Activated CD4-positive, alpha-beta T cell treated with anti-CD3 and anti-CD28 coated beads, Interleukin-2, amount 10 ng/mL, durations not matched to agents 7 days and 5 days (primary cell): ENCODE data around the gene TNFRSF9. TPM values are rescaled to one million over a fixed set of nuclear protein-coding genes. Genes with fewer than 3 reads are reported as not detected.

Source experiments
- CTCF ChIA-PET: fragments of 350-600 bp; sonication (Branson Sonifier 250); formaldehyde crosslinking; loops from one replicate; lab custom pipeline; 2021; ENCODE audit warnings: antibody characterized with exemption; lab: Charles Lee
- POLR2A ChIA-PET: fragments of 350-600 bp; sonication (Branson Sonifier 250); formaldehyde crosslinking; loops from one replicate; lab custom pipeline; 2021; ENCODE audit warnings: antibody characterized with exemption; lab: Charles Lee
- DNase-seq: peaks from one replicate; pipeline ENCODE4 v3.0.0-alpha.2; 2020
- H3K27ac Mint-ChIP-seq: one replicate; pipeline ENCODE4 v1.8.0; 2021; ENCODE audit warnings: mild to moderate bottlenecking, moderate library complexity, mixed read lengths
- H3K27me3 Mint-ChIP-seq: one replicate; pipeline ENCODE4 v1.8.0; 2021; ENCODE audit warnings: mixed read lengths
- H3K36me3 Mint-ChIP-seq: one replicate; pipeline ENCODE4 v1.8.0; 2021; ENCODE audit warnings: low read depth, mixed read lengths
- H3K4me1 Mint-ChIP-seq: one replicate; pipeline ENCODE4 v1.8.0; 2021; ENCODE audit warnings: mixed read lengths
- H3K4me3 Mint-ChIP-seq: one replicate; pipeline ENCODE4 v1.8.0; 2021; ENCODE audit warnings: mild to moderate bottlenecking, moderate library complexity, mixed read lengths
- H3K9me3 Mint-ChIP-seq: one replicate; pipeline ENCODE4 v1.8.0; 2021; ENCODE audit warnings: mixed read lengths
- total RNA-seq, 2 experiments: library from RNA; stranded (reverse); gene quantifications; one replicate each; pipeline ENCODE4 v1.2.3, GENCODE V29; 2021

The TNFRSF9 gene
- total RNA-seq, 2 experiments from 2014 or later, result 0.57 to 0.62 TPM

DNA sequence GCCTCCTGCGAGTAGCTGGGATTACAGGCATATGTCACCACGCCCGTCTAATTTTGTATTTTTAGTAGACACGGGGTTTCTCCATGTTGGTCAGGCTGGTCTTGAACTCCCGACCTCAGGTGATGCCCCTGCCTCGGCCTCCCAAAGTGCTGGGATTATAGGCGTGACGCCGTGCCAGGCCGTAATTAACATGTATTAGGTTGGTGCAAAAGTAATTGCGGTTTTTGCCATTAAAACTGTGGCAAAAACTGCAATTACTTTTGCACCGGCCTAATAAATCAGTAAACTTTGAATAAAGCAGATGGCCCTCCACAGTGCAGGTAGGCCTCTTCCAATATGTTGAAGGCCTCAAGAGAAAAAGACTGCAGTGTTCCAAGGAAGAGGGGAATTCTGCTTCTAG is 35.4 kb downstream of the TNFRSF9 start:
- DNase-seq, result no peak
- Mint-ChIP-seq H3K36me3 (no peaks in the 10 kb centered on the region), H3K27me3 (no peaks in the 10 kb centered on the region), H3K9me3 (no peaks in the 10 kb centered on the region), H3K4me3 (no peak overlapping the region), H3K4me1 (peaks cover 2% of the 10 kb centered on the region), H3K27ac (no peak overlapping the region)
- POLR2A ChIA-PET, result no interaction called here
- CTCF ChIA-PET, result interaction anchor here (0.7 kb wide), 1 partner anchor 168 kb away, joined by 3 read pairs; no protein-coding TSS in a partner anchor

DNA sequence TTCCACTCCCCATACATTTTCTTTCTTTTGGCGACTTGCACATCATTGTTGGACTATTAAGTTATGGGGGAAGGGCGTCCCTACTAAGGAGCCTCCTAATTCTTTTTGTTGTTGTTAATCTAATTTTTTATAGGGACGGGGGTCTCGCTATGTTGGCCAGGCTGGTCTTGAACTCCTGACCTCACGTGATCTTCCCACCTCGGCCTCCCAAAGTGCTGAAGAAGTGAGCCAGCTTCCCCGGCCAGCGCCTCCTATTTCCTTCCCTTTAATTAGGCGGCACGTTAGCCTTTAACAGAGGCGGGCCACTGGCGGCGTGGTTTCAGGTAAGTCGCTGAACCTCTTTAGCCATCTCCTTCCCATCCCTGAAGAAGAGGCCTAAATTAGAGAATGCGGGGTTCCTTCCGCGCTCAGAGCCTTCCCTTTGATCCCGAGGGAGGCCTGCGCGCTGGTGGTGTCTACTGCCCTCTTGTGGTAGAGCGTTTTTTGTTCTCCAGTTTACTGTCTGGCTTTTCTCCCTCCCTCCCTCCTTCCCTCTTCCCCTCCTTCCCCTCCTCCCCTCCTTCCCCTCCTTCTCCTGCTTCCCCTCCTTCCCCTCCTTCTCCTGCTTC is 38.1 kb downstream of the TNFRSF9 start:
- H3K27ac Mint-ChIP-seq, result no peak overlapping the region
- H3K4me3 Mint-ChIP-seq, result no peak overlapping the region
- no peaks in the 10 kb centered on the region for H3K27me3 Mint-ChIP-seq
- CTCF ChIA-PET, result interaction anchor here (0.5 to 0.6 kb wide), 3 partner anchors 20 to 103 kb away, joined by 3 to 4 read pairs (median 4); no protein-coding TSS in a partner anchor
- POLR2A ChIA-PET, result no interaction called here
- H3K36me3 Mint-ChIP-seq, result no peaks in the 10 kb centered on the region
- DNase-seq, result peak; percentile 70
- H3K9me3 Mint-ChIP-seq, result no peaks in the 10 kb centered on the region
- peaks cover 6% of the 10 kb centered on the region for H3K4me1 Mint-ChIP-seq

DNA sequence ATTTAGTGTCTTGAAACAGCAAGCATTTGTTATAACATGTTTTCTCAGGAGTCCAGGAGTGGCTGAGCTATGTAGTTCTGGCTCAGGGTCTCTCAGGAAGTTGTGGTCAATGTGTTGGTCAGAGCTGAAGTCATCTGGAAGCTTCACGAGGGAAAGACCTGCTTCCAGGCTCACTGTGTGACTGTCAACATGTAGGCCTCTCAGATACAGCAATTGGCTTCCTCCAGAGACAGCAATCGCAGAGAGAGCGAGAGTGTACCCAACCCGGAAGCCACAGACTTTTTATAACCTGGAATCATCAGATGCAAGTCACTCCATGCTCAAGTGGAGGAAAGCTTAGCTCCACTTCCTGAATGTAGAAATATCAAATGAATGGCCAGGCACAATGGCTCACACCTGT is 40.9 kb downstream of the TNFRSF9 start:
- ChIA-PET CTCF (interaction anchor here (1.0 to 1.4 kb wide), 3 partner anchors 9 to 55 kb away, joined by 3 read pairs; no protein-coding TSS in a partner anchor), POLR2A (no interaction called here)
- no peak for DNase-seq
- Mint-ChIP-seq H3K27me3 (peaks cover 2% of the 10 kb centered on the region), H3K27ac (peak overlapping the region; percentile 9), H3K36me3 (no peaks in the 10 kb centered on the region), H3K4me3 (no peak overlapping the region), H3K9me3 (no peaks in the 10 kb centered on the region), H3K4me1 (peaks cover 6% of the 10 kb centered on the region)

DNA sequence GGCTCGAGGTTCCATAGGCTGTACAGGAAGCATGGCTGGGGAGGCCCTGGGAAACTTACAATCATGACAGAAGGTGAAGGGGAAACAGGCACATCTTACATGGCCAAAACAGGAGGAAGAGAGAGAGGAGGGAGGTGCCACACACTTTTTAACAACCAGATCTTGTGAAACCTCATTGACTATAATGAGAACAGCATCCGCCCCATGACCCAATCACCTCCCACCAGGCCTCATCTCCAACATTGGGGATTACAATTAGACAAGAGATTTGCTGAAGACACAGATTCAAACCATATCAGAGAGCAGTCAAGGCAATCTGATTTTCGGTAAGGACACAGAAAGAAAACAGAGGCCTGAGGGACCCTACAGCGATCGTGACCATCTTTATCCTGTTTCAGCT is 41.7 kb downstream of the TNFRSF9 start:
- POLR2A ChIA-PET, result interaction anchor here (0.7 kb wide), 1 partner anchor 1581 kb away, joined by 3 read pairs; no protein-coding TSS in a partner anchor
- H3K9me3 Mint-ChIP-seq, result no peaks in the 10 kb centered on the region
- H3K27me3 Mint-ChIP-seq, result peaks cover 2% of the 10 kb centered on the region
- H3K36me3 Mint-ChIP-seq, result no peaks in the 10 kb centered on the region
- no peak overlapping the region for H3K27ac Mint-ChIP-seq
- CTCF ChIA-PET, result interaction anchor here (0.6 kb wide), 1 partner anchor 234 kb away, joined by 3 read pairs; no protein-coding TSS in a partner anchor
- no peak overlapping the region for H3K4me3 Mint-ChIP-seq
- H3K4me1 Mint-ChIP-seq, result peaks cover 6% of the 10 kb centered on the region
- DNase-seq, result no peak

DNA sequence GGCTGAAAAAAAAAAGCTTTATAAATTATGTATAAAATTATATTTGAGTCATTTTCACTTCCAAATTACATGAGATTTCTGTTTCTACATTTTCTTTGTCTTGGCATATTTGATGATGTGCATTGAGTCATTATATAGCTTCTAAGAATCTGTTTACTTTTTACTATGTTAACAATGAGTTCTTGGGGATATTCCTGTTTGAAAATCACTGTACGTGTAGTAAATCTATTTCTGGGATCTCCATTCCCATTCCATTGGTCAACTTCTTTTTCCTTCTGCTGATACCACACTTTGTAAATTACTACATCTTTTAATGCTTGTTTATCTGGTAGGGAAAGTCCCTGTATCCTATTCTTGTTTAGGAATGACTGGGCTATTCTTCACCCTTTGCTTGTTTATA is 43.6 kb downstream of the TNFRSF9 start:
- ChIA-PET CTCF (interaction anchor here (0.6 kb wide), 1 partner anchor 29 kb away, joined by 3 read pairs; no protein-coding TSS in a partner anchor), POLR2A (interaction anchor here (0.5 kb wide), 1 partner anchor 109 kb away, joined by 4 read pairs; no protein-coding TSS in a partner anchor)
- no peak overlapping the region for H3K27ac Mint-ChIP-seq
- H3K36me3 Mint-ChIP-seq, result no peaks in the 10 kb centered on the region
- H3K4me3 Mint-ChIP-seq, result no peak overlapping the region
- peaks cover 2% of the 10 kb centered on the region for H3K27me3 Mint-ChIP-seq
- H3K9me3 Mint-ChIP-seq, result no peaks in the 10 kb centered on the region
- no peak for DNase-seq
- peaks cover 4% of the 10 kb centered on the region for H3K4me1 Mint-ChIP-seq

DNA sequence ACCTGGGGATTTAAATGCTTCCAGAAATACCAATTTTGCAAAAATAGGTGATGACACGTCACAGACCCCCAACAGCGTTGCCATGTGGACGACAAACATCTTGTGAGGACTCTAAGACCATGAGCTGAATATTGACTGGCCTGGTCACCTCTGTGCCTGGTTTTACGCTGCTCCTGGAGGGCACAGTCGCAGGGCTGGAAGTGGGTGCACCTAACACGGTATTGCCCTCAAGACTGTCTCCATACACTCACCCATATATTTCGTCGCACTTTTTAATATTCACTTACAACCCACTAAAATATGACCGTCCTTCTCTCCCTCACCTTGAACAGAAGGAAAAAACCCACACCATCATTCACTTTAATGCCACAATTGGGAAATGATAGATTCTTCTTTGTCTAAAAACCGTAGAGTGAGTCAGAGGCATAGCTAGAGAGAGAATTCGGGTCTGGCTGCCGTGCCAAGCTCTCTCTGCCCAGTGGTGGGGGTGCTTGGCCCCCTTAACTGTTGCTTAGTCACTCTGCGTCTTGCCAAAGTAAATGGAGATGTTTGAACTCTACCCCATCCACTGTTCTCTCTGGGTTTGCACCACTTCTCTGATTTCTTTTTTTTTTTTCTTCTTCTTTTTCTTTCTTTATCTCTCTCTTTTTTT is 47.0 kb downstream of the TNFRSF9 start:
- Mint-ChIP-seq H3K4me1 (no peaks in the 10 kb centered on the region), H3K27ac (no peak overlapping the region), H3K27me3 (peaks cover 5% of the 10 kb centered on the region), H3K9me3 (peaks cover 3% of the 10 kb centered on the region), H3K4me3 (no peak overlapping the region), H3K36me3 (no peaks in the 10 kb centered on the region)
- POLR2A ChIA-PET, result no interaction called here
- no peak for DNase-seq
- CTCF ChIA-PET, result no interaction called here

DNA sequence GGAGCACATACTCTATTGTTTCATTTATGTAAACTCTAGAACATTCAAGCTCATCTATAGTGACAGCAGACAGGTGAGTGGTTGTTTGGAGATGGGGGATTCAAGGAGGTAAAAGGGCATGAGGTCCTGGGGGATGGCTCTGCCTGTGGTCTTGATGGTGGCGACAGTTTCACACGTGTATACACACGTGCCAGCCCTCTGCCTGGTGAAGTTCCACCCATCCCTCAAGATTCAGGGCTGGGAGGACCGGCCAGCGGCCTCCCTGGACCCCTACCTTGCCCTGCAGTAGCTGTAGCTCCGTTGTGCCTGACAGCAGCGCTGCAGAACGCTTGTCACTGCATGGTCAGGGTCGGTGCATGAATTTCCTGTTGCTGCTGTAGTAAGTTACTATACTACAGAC is 48.8 kb downstream of the TNFRSF9 start:
- H3K36me3 Mint-ChIP-seq, result no peaks in the 10 kb centered on the region

DNA sequence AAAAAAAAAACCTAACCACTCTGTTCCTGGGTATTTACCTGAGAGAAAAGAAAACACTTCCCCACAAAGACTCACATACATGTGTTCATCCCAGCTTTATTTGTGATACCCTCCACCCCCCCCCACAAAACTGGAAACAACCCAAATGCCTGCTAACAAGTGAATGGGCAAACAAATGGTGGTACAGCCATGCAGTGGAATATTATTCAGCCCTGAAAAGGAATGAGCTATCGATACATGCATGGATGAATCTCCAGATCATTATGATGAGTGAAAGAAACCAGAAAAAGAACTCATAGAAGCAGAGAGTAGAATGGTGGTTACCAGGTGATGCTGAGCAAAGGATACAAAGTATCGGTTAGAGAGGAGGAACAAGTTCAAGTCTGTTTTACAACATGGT is 49.8 kb downstream of the TNFRSF9 start:
- Mint-ChIP-seq H3K9me3 (peaks cover 3% of the 10 kb centered on the region), H3K27ac (no peak overlapping the region), H3K36me3 (no peaks in the 10 kb centered on the region), H3K4me1 (no peaks in the 10 kb centered on the region), H3K4me3 (no peak overlapping the region), H3K27me3 (peaks cover 18% of the 10 kb centered on the region)
- no peak for DNase-seq
- POLR2A ChIA-PET, result no interaction called here
- CTCF ChIA-PET, result interaction anchor here (0.6 to 0.7 kb wide), 3 partner anchors 186 to 574 kb away, joined by 3 read pairs; no protein-coding TSS in a partner anchor

More for the DNA sequence above, 48.8 kb downstream of the TNFRSF9 start:
- DNase-seq, result no peak
- Mint-ChIP-seq H3K4me3 (no peak overlapping the region), H3K27ac (no peak overlapping the region), H3K9me3 (peaks cover 3% of the 10 kb centered on the region), H3K27me3 (peaks cover 14% of the 10 kb centered on the region), H3K4me1 (no peaks in the 10 kb centered on the region)
- ChIA-PET CTCF (no interaction called here), POLR2A (no interaction called here)

DNA sequence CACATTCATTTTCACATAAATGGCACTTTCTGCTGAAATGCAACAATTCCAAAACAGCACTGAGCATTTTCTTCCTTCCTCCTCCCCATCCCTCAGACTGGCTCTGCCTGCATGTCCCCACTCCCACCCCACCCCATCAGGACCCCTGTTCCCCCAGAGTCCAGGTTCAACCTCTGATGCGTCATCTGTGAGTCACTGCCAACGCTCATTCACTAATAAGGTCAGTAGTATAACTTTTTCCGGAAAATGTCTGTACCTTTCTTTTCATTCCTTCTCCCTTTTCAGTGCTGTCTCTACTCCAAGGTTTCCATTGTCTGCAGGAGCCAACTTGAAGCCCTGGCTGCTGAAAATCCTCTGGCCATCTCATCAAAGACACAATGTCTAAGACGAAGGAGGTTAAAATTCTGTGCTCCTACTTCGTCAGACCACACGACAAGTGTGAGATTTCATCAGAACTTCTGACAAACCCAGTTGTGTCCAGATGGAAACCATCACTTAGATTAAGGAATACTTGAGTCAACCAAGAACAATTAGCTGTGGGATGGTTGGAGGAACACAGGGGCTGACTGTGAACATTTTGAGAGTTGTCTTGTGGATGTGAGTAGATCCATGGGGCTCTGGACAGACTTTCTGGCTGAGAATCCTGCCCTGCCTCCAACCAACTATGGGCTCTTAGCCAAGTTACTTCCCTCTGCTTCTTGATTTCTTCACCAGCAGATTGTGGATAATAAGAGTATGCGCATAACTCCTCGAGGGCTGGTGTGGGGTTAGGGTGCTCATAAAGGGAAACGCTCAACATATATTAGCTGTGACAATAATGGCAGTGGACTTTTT is 52.2 kb downstream of the TNFRSF9 start:
- peaks cover 3% of the 10 kb centered on the region for H3K9me3 Mint-ChIP-seq
- no peak overlapping the region for H3K27ac Mint-ChIP-seq
- peaks cover 22% of the 10 kb centered on the region for H3K27me3 Mint-ChIP-seq
- POLR2A ChIA-PET, result no interaction called here
- H3K4me1 Mint-ChIP-seq, result no peaks in the 10 kb centered on the region
- no peak overlapping the region for H3K4me3 Mint-ChIP-seq
- CTCF ChIA-PET, result interaction anchor here (0.7 kb wide), 1 partner anchor 33 kb away, joined by 5 read pairs; no protein-coding TSS in a partner anchor
- no peak for DNase-seq
- H3K36me3 Mint-ChIP-seq, result no peaks in the 10 kb centered on the region

DNA sequence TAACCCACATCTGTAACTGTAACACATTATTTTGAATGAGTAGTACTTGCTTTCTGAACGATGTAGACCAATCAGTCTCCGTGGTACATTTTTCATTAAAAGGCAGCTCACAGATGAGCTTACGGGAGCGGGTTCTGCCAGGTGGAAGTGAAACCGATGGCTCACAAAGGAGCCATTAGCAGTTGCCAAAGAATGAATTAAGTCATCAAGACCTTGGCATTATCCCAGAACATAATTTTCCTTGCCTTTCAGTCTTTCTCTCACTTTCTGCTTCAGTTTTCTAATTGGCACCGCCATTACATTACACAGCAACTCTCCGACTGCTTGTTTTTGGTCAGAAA is 54.3 kb downstream of the TNFRSF9 start:
- no peak overlapping the region for H3K27ac Mint-ChIP-seq

DNA sequence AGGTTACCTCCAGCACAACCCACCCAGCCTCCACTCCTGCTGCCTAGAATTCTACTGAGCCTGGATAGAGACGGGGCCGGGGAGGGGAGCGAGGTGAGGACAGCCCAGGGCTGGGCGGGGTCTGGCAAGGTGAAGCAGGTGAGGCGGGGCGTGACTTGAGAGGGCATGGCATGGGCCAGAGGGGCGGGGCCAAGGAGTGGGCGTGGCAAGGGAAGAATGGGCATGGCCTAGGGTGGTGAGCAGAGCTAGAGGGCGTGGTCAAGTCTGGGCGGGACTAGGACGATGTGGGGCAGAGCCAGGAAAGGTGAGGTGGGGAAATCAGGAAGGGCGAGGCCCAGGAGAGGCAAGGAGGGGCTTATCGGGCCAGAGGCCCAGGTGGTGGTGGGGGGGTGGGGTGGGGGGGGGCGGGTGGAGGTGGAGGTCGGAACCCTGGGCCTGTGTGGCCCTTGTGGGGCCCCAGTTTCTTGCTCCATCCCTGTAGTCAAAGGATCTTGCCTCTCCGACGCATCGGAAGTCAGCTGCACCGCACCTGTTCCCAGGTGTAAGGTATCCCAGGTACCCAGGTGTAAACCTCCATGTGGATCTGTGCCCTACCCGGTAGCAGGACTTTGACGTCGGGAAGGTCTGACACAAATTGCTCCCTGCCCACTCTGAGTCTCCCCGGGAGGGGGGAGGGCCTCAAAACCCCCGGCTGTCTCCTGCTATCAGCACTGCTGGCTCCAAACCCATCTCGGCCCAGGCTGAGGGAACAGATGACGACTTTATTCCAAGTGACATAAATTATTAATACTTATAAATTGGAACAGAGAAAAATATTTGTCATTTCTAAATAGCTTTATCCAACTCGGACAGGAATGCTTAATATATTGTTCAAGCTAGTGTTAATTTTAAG is 54.9 kb downstream of the TNFRSF9 start:
- CTCF ChIA-PET, result no interaction called here

More for the DNA sequence above, 54.3 kb downstream of the TNFRSF9 start:
- DNase-seq, result no peak
- Mint-ChIP-seq H3K9me3 (peaks cover 3% of the 10 kb centered on the region), H3K4me3 (no peak overlapping the region), H3K4me1 (no peaks in the 10 kb centered on the region), H3K36me3 (no peaks in the 10 kb centered on the region), H3K27me3 (peaks cover 22% of the 10 kb centered on the region)
- ChIA-PET POLR2A (no interaction called here), CTCF (no interaction called here)

DNA sequence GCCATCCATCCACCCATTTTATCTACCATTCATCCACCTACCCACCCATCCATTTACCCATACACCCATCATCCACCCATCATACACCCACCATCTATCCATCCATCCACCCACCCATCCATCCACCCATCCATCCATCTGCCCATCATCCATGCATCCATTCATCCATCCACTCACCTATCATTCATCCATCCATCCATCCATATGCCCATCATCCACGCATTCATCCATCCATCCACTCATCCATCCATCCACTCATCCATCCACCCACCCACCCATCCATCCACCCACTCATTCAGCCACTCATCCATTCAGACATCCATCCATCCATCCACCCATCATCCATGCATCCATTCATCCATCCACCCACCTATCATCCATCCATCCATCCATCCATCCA is 55.9 kb downstream of the TNFRSF9 start:
- ChIA-PET CTCF (no interaction called here), POLR2A (no interaction called here)
- DNase-seq, result no peak
- H3K4me3 Mint-ChIP-seq, result no peak overlapping the region
- H3K27me3 Mint-ChIP-seq, result peaks cover 18% of the 10 kb centered on the region
- no peak overlapping the region for H3K27ac Mint-ChIP-seq
- H3K9me3 Mint-ChIP-seq, result no peaks in the 10 kb centered on the region
- no peaks in the 10 kb centered on the region for H3K4me1 Mint-ChIP-seq
- no peaks in the 10 kb centered on the region for H3K36me3 Mint-ChIP-seq

More for the DNA sequence above, 54.9 kb downstream of the TNFRSF9 start:
- Mint-ChIP-seq H3K36me3 (no peaks in the 10 kb centered on the region), H3K27me3 (peaks cover 19% of the 10 kb centered on the region), H3K9me3 (no peaks in the 10 kb centered on the region), H3K4me1 (no peaks in the 10 kb centered on the region), H3K27ac (no peak overlapping the region), H3K4me3 (no peak overlapping the region)
- POLR2A ChIA-PET, result no interaction called here
- peak; percentile 17 for DNase-seq
